ENCODE results near the gene ERFE. TPM values are rescaled to one million over a fixed set of nuclear protein-coding genes. Genes with fewer than 3 reads are reported as not detected.

Gene ERFE
- total and polyA plus RNA-seq, 9 donors: 6.1 to 25.0 (median 9.2) TPM

Other genes starting within 250 kb of the ERFE start
- 31.8 TPM for gene UBE2F, start 192.0 kb upstream of the ERFE start, total RNA-seq
- 10 to 100 TPM; 36.4 to 42.6 (median 39.0) TPM for gene UBE2F, start 192.0 kb upstream of the ERFE start, polyA plus RNA-seq (ENCODE audit: insufficient read depth in 1 of 8, insufficient read length in 8 of 8, low replicate concordance in 1 of 8)
- 8.2 TPM for gene SCLY, start 98.0 kb upstream of the ERFE start, total RNA-seq
- gene SCLY, start 98.0 kb upstream of the ERFE start, polyA plus RNA-seq (ENCODE audit: insufficient read depth in 1 of 8, insufficient read length in 8 of 8, low replicate concordance in 1 of 8): 10 to 100 TPM in 4 of 8 donors, 1 to 10 TPM in 4; 5.3 to 11.6 (median 10.0) TPM
- gene ESPNL, start 58.6 kb upstream of the ERFE start, total RNA-seq: 2.9 TPM
- 1 to 10 TPM in 5 of 8 donors, under 1 TPM in 3; 0.75 to 3.6 (median 1.5) TPM for gene ESPNL, start 58.6 kb upstream of the ERFE start, polyA plus RNA-seq (ENCODE audit: insufficient read depth in 1 of 8, insufficient read length in 8 of 8, low replicate concordance in 1 of 8)
- 16.2 TPM for gene KLHL30, start 20.3 kb upstream of the ERFE start, total RNA-seq
- 10 to 100 TPM in 7 of 8 donors, 1 to 10 TPM in 1; 9.9 to 18.4 (median 13.3) TPM for gene KLHL30, start 20.3 kb upstream of the ERFE start, polyA plus RNA-seq (ENCODE audit: insufficient read depth in 1 of 8, insufficient read length in 8 of 8, low replicate concordance in 1 of 8)
- gene ILKAP, start 44.7 kb downstream of the ERFE start, total RNA-seq: 19.4 TPM
- gene ILKAP, start 44.7 kb downstream of the ERFE start, polyA plus RNA-seq (ENCODE audit: insufficient read depth in 1 of 8, insufficient read length in 8 of 8, low replicate concordance in 1 of 8): 10 to 100 TPM; 30.9 to 43.8 (median 35.0) TPM
- gene HES6, start 81.1 kb downstream of the ERFE start, total RNA-seq: 17.1 TPM
- 10 to 100 TPM; 17.6 to 25.9 (median 22.0) TPM for gene HES6, start 81.1 kb downstream of the ERFE start, polyA plus RNA-seq (ENCODE audit: insufficient read depth in 1 of 8, insufficient read length in 8 of 8, low replicate concordance in 1 of 8)
- gene PER2, start 129.6 kb downstream of the ERFE start, total RNA-seq: 3.1 TPM
- gene PER2, start 129.6 kb downstream of the ERFE start, polyA plus RNA-seq (ENCODE audit: insufficient read depth in 1 of 8, insufficient read length in 8 of 8, low replicate concordance in 1 of 8): 1 to 10 TPM; 2.8 to 6.5 (median 4.2) TPM
- 4.4 TPM for gene TRAF3IP1, start 161.5 kb downstream of the ERFE start, total RNA-seq
- 10 to 100 TPM in 1 of 8 donors, 1 to 10 TPM in 7; 7.4 to 11.5 (median 8.4) TPM for gene TRAF3IP1, start 161.5 kb downstream of the ERFE start, polyA plus RNA-seq (ENCODE audit: insufficient read depth in 1 of 8, insufficient read length in 8 of 8, low replicate concordance in 1 of 8)